Thyroid gland (tissue), 4 donors: ENCODE measurements around the gene LRP1. TPM values are rescaled to one million over a fixed set of nuclear protein-coding genes. Genes with fewer than 3 reads are reported as not detected.

ENCODE experiments used
- DNase-seq, 2 donors: peaks; one replicate each; pipeline ENCODE4 v3.0.0-alpha.2; 2019
- H3K27ac ChIP-seq, 3 donors: fragments of 200-600 bp; sonication (generic); 1 replicate in 2 of 3; 2 replicates in 1 of 3; pipeline ENCODE4 v1.5.1; 2016 to 2019; ENCODE audit warnings: mild to moderate bottlenecking in 1 of 3, moderate library complexity in 1 of 3
- H3K27me3 ChIP-seq: fragments of 200-600 bp; sonication (generic); one replicate; pipeline ENCODE4 v1.5.1; 2019
- H3K36me3 ChIP-seq, 2 donors: fragments of 200-600 bp; sonication (generic); one replicate each; pipeline ENCODE4 v1.5.1; 2016 to 2019
- H3K4me1 ChIP-seq, 2 donors: fragments of 200-600 bp; sonication (generic); one replicate each; pipeline ENCODE4 v1.5.1; 2017 to 2019
- H3K4me3 ChIP-seq, 3 donors: fragments of 200-600 bp; sonication (generic); replicated peaks in 1 of 3; 1 replicate in 2 of 3; 2 replicates in 1 of 3; pipeline ENCODE4 v1.5.1; 2016; ENCODE audit warnings: mild to moderate bottlenecking in 1 of 3
- H3K9me3 ChIP-seq: fragments of 200-600 bp; sonication (generic); one replicate; pipeline ENCODE4 v1.5.1; 2017
- POLR2A ChIP-seq, 2 donors: fragments of 450-650 bp; IDR thresholded peaks; one replicate each; pipeline ENCODE4 v1.6.1; 2017; ENCODE audit warnings: antibody characterized with exemption in 2 of 2, mild to moderate bottlenecking in 2 of 2, moderate library complexity in 1 of 2
- WGBS, 2 donors: methylation state at CpG; one replicate each; pipeline ENCODE4 v1.1.5; 2017; 5-methylcytosine and 5-hydroxymethylcytosine counted together
- intact Hi-C: fragments of 100-400 bp; cut with DNase I; formaldehyde crosslinking; loops from one replicate; pipeline ENCODE4 v1.15.1; 2023
- total RNA-seq, 4 donors: library from RNA; depleted of rRNA; stranded (reverse); fragments of >200 nt; gene quantifications; one replicate each; pipeline ENCODE4 v1.2.3, GENCODE V29; 2016
- TF ChIP-seq, protein P1 (sequence below), 6 experiments: fragments of 200-600 bp in 3 of 6; fragments of 450-650 bp in 3 of 6; sonication (generic) in 3 of 6; IDR thresholded peaks; one replicate each; pipeline ENCODE4 v1.5.1; 2016 to 2019; ENCODE audit warnings: antibody characterized with exemption in 6 of 6, mild to moderate bottlenecking in 2 of 6, inconsistent platforms in 1 of 6, moderate library complexity in 1 of 6

Gene LRP1
- total RNA-seq, 4 donors from 2014 or later = 98.5 to 161 (median 118) TPM

DNA sequence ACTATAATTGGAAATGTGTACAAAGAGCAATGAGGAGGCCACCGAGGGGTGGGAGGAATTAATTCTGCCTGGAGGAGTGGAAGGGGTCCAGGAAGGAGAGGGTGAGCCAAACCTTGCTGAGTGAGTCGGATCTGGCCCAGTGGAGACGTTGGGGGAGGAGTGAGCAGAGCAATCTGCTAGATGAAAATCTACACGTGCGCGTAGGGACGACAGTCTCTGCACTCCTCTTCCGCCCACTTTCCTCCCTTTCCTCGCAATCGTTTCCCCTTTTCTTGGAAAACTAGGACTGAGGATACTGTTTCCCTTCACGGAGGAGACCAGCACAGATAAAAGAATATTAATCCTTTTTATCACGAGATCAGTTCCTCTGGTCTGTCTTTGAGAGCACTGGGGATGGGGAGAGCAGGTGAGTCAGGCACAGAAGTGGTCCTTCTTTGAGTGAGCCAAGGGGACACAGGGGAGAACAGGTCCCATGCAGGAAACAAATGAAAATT is 42.2 kb upstream of the LRP1 start:
- H3K27ac ChIP-seq = peak overlapping the region; percentile 98 to 100 (median 99)
- 12 to 13% methylated on average over 12 of the region's 12 CpGs for WGBS, 2 donors
- peaks cover 0 to under 1% of the 10 kb centered on the region in 2 donors for H3K36me3 ChIP-seq
- no peaks in the 10 kb centered on the region for H3K9me3 ChIP-seq
- peaks cover 21 to 23% of the 10 kb centered on the region in 2 donors for H3K4me1 ChIP-seq
- no peak for TF ChIP-seq POLR2A (IDR thresholded peaks at IDR 0.05)
- TF ChIP-seq, protein P1, sequence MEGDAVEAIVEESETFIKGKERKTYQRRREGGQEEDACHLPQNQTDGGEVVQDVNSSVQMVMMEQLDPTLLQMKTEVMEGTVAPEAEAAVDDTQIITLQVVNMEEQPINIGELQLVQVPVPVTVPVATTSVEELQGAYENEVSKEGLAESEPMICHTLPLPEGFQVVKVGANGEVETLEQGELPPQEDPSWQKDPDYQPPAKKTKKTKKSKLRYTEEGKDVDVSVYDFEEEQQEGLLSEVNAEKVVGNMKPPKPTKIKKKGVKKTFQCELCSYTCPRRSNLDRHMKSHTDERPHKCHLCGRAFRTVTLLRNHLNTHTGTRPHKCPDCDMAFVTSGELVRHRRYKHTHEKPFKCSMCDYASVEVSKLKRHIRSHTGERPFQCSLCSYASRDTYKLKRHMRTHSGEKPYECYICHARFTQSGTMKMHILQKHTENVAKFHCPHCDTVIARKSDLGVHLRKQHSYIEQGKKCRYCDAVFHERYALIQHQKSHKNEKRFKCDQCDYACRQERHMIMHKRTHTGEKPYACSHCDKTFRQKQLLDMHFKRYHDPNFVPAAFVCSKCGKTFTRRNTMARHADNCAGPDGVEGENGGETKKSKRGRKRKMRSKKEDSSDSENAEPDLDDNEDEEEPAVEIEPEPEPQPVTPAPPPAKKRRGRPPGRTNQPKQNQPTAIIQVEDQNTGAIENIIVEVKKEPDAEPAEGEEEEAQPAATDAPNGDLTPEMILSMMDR (IDR thresholded peaks at IDR 0.05) = no peak
- intact Hi-C loops = no loop called here
- DNase-seq = peak; percentile 69 to 75
- no peaks in the 10 kb centered on the region for H3K27me3 ChIP-seq
- H3K4me3 ChIP-seq = peak overlapping the region in 1 of 3 donors; percentile 80

DNA sequence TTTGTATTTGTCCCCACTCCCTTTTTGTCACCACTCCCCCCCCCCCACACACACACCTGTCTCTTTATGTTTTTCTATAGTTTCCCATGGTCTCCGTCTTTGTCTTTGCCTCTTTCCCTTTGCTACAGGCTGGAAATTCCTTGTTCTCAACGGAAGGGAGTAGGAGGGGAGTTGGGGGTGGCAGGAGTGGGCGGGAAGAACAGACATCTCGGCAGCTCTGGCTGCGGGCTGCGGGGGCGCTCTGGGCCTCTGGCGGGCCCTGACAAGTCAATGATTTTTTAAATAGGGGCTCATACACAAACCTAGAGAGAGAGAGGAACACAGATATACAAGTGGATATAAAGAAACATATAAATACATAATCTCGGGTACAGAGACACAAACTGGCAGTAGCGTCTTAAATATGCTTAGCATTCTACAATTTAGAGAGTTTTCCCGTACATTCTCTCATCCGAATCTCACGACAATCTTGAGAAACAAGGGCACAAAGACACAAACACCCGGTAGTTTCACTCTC is 41.7 kb upstream of the LRP1 start:
- DNase-seq = peak; percentile 76 to 81
- TF ChIP-seq, protein P1 (IDR thresholded peaks at IDR 0.05) = peak in 2 of 6 experiments; percentile 7 to 37
- TF ChIP-seq POLR2A (IDR thresholded peaks at IDR 0.05) = no peak
- Histone ChIP-seq H3K9me3 (no peaks in the 10 kb centered on the region), H3K4me1 (peaks cover 26 to 28% of the 10 kb centered on the region in 2 donors), H3K4me3 (peak overlapping the region; percentile 22 to 85 (median 80)), H3K27me3 (no peaks in the 10 kb centered on the region), H3K27ac (peak overlapping the region; percentile 98 to 100 (median 99)), H3K36me3 (peaks cover 0 to 5% of the 10 kb centered on the region in 2 donors)
- 0 to 1% methylated on average over 14 of the region's 14 CpGs for WGBS, 2 donors
- intact Hi-C loops = no loop called here

DNA sequence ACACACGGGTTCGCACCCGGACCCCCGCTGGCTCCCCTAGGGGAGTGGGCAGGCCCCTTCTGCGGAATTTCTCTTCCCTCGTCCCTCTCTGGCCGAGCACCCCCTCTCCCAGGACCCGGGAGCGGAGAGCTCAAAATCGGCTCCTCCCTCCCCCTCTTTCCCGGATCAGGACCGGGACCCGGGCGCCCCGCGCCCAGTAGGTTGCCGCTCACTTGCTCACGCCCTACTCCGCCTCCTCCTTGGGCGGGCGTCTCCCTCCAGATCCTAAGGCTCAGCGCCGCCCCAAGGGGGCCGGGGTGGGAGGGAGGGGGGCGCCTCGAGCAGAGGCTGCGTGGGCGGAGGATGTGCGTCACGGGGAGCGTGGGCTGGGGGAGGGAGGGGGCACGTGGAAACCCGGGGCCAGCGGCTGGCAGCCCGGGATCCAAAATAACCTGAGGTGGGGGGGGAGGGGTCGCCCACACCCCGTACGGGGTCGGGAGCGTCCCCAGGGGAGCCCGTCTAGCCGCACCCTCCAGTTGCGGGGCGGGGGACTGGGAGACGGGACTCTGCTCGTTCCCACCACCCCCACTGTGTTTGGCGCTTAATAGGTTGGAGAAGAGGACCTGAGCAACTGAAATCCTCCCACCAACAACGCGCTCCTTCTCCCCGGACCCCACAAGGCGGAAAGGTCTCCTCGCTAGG is 41.1 kb upstream of the LRP1 start:
- intact Hi-C loops = no loop called here
- 1% methylated on average over 22 to 29 of the region's 52 CpGs for WGBS, 2 donors
- Histone ChIP-seq H3K27me3 (no peaks in the 10 kb centered on the region), H3K27ac (peak overlapping the region; percentile 98 to 100 (median 99)), H3K4me1 (peaks cover 28 to 32% of the 10 kb centered on the region in 2 donors), H3K4me3 (peak overlapping the region; percentile 22 to 85 (median 80)), H3K36me3 (peaks cover 2 to 10% of the 10 kb centered on the region in 2 donors), H3K9me3 (no peaks in the 10 kb centered on the region)
- DNase-seq = peak; percentile 94 to 95
- TF ChIP-seq POLR2A (IDR thresholded peaks at IDR 0.05) = peak in 1 of 2 donors; percentile 73
- TF ChIP-seq, protein P1 (IDR thresholded peaks at IDR 0.05) = no peak

DNA sequence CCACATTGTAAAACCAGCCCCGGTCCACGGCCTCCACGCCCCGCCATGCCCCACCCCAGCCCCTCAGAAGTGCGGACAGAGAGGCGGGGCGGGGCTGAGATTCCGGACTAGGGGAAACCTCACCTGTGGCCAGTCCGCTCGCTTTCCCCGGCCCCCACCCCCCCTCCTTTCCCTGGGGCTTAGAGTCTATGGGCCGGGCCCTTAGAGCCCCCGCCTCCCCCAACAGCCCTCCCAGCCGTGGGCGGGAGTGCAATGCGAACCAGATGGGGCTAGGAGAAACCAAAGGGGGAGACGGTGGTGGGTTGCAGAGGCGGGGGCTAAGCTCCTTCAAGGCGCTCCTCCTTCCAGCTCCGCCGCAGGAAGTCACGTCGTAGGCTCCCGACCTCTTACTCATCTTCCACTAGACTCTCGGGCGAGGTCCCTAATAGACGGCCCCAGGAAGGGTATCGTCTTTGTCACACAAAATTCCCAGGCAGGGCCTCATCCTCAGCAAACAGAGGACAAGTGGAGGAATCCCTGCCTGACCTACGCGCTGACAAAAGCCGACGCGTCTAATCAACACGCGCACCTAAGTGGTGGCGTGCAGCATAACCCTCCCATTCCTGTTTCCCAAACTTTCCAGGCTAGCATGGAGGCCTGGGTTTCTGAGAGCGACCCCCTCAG is 40.5 kb upstream of the LRP1 start:
- peak in 1 of 2 donors; percentile 63 for TF ChIP-seq POLR2A (IDR thresholded peaks at IDR 0.05)
- TF ChIP-seq, protein P1 (IDR thresholded peaks at IDR 0.05) = peak in 1 of 6 experiments; percentile 3
- no peaks in the 10 kb centered on the region for H3K9me3 ChIP-seq
- H3K36me3 ChIP-seq = peaks cover 9 to 14% of the 10 kb centered on the region in 2 donors
- intact Hi-C loops = no loop called here
- WGBS, 2 donors = 0 to 3% methylated on average over 6 to 36 of the region's 37 CpGs
- peak overlapping the region; percentile 98 to 100 (median 99) for H3K27ac ChIP-seq
- H3K27me3 ChIP-seq = no peaks in the 10 kb centered on the region
- DNase-seq = peak; percentile 96 to 99
- peaks cover 28 to 38% of the 10 kb centered on the region in 2 donors for H3K4me1 ChIP-seq
- peak overlapping the region in 2 of 3 donors; percentile 80 to 85 for H3K4me3 ChIP-seq
